Liver (tissue), 3 donors: ENCODE data around the gene PARVB.

Experiments used
- CTCF ChIP-seq: fragments of 150-350 bp; IDR thresholded peaks from 2 replicates; pipeline ENCODE4 v1.5.1; 2017; ENCODE audit warnings: improper control_type of control experiment, low read depth, low read length; ENCODE audit not compliant: missing input control
- EGR1 ChIP-seq, 2 donors: IDR thresholded peaks; 2 replicates each; pipeline ENCODE4 v1.6.1; 2016 to 2018; ENCODE audit warnings: antibody characterized with exemption in 2 of 2, low read depth in 2 of 2
- GABPA ChIP-seq, 2 donors: IDR thresholded peaks in 1 of 2; conservative IDR thresholded peaks in 1 of 2; 2 replicates each; pipeline ENCODE4 v1.6.1; 2016; ENCODE audit warnings: antibody characterized with exemption in 2 of 2, mild to moderate bottlenecking in 1 of 2, moderate library complexity in 1 of 2
- HNF4G ChIP-seq: IDR thresholded peaks from 2 replicates; pipeline ENCODE4 v1.6.1; 2016; ENCODE audit warnings: antibody characterized with exemption
- MAX ChIP-seq: IDR thresholded peaks from 2 replicates; pipeline ENCODE4 v1.6.1; 2016; ENCODE audit warnings: antibody characterized with exemption
- RAD21 ChIP-seq, 2 donors: IDR thresholded peaks; 2 replicates each; pipeline ENCODE4 v1.6.1; 2016; ENCODE audit warnings: antibody characterized with exemption in 2 of 2, mild to moderate bottlenecking in 2 of 2
- REST ChIP-seq: IDR thresholded peaks from 2 replicates; pipeline ENCODE4 v1.6.1; 2016; ENCODE audit warnings: antibody characterized with exemption, mild to moderate bottlenecking
- SP1 ChIP-seq: IDR thresholded peaks from 2 replicates; pipeline ENCODE4 v1.6.1; 2018; ENCODE audit warnings: antibody characterized with exemption, mild to moderate bottlenecking
- TAF1 ChIP-seq: conservative IDR thresholded peaks from 2 replicates; pipeline ENCODE4 v1.6.1; 2016; ENCODE audit warnings: antibody characterized with exemption, mild to moderate bottlenecking
- ZBTB33 ChIP-seq: IDR thresholded peaks from 2 replicates; pipeline ENCODE4 v1.6.1; 2016; ENCODE audit warnings: antibody characterized with exemption
- donor health status: healthy.
- donor health status: healthy.

- no peak for TF ChIP-seq ZBTB33
- TF ChIP-seq CTCF, result no peak
- no peak for TF ChIP-seq SP1
- TF ChIP-seq HNF4G, result no peak
- TF ChIP-seq MAX, result no peak
- TF ChIP-seq GABPA (IDR thresholded peaks at IDR 0.05 in 1 of 2, conservative IDR thresholded peaks at IDR 0.05 in 1 of 2), result no peak
- TF ChIP-seq TAF1, result no peak
- TF ChIP-seq REST, result no peak
- no peak for TF ChIP-seq EGR1 (IDR thresholded peaks at IDR 0.05; ENCODE audit: low read depth in 2 of 2)
- no peak for TF ChIP-seq RAD21 (IDR thresholded peaks at IDR 0.05)
Observed at GRCh38 chr22:44211946-44212930, 188.1 kb downstream of the PARVB start.
